Breast epithelium (tissue), 3 donors: ENCODE measurements around the gene EML5.

Experiments
- POLR2A ChIP-seq: fragments of 450-650 bp; IDR thresholded peaks from one replicate; pipeline ENCODE4 v1.6.1; 2016; ENCODE audit warnings: antibody characterized with exemption, mild to moderate bottlenecking, moderate library complexity
- POLR2AphosphoS5 ChIP-seq, 3 donors: sonication (generic); formaldehyde crosslinking; IDR thresholded peaks; one replicate each; pipeline ENCODE4 v1.6.1; 2017; ENCODE audit warnings: antibody characterized with exemption in 3 of 3
- TF ChIP-seq, protein P1 (sequence below), 3 donors: fragments of 450-650 bp; IDR thresholded peaks; one replicate each; pipeline ENCODE4 v1.5.1; 2016 to 2017; ENCODE audit warnings: antibody characterized with exemption in 3 of 3, mild to moderate bottlenecking in 3 of 3, moderate library complexity in 3 of 3

DNA sequence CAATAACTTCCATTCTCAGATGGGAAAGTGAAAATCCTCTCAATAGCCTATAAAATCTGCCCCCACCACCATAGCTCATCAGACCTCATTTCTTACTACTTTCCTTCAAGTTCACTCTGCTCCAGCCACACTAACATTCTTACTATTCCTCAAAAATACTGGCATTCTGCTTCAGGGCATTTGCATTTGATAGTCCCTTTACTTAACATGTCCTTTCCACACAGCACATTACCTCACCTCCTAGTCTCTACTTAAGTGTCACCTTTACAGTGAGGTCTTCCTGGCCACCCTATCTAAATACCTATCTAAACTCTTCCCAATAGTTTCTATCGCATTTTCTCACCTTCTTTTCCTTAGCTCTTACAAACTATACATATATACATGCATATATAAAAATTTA is 6.8 kb downstream of the EML5 start:
- TF ChIP-seq, protein P1, sequence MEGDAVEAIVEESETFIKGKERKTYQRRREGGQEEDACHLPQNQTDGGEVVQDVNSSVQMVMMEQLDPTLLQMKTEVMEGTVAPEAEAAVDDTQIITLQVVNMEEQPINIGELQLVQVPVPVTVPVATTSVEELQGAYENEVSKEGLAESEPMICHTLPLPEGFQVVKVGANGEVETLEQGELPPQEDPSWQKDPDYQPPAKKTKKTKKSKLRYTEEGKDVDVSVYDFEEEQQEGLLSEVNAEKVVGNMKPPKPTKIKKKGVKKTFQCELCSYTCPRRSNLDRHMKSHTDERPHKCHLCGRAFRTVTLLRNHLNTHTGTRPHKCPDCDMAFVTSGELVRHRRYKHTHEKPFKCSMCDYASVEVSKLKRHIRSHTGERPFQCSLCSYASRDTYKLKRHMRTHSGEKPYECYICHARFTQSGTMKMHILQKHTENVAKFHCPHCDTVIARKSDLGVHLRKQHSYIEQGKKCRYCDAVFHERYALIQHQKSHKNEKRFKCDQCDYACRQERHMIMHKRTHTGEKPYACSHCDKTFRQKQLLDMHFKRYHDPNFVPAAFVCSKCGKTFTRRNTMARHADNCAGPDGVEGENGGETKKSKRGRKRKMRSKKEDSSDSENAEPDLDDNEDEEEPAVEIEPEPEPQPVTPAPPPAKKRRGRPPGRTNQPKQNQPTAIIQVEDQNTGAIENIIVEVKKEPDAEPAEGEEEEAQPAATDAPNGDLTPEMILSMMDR (IDR thresholded peaks at IDR 0.05), result no peak
- no peak for TF ChIP-seq POLR2A
- no peak for TF ChIP-seq POLR2AphosphoS5 (IDR thresholded peaks at IDR 0.05)
